ENCODE results near the gene ITGB6.
"Not testable (repeated sequence)": the region's sequence is repeated elsewhere in the genome, so short reads cannot be mapped to it uniquely, and the experiment has no call there.

ITGB6 gene

DNA sequence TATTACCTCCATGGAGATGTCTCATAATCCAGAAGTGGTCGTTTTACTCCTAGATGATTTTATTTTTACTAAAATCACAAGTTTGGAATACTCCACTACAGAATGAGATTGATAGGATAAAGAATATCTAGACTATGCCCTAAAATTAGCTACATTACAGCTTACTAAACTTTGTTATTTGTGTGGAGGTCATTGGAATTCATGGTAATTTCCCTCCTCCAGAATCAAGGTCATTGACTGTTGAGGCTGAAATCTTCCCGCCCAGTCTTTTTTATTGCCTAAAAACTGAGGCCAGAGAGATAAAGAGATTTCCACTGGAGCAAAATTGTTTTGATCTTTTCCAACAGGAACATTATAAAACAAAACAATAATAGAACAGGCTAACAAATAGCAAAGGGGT lies 35.0 kb downstream of the ITGB6 start:
- TF ChIP-seq CTCF (conservative IDR thresholded peaks at IDR 0.05) = no peak
- no peak for TF ChIP-seq ZFX (IDR thresholded peaks at IDR 0.05)
- H3K27ac ChIP-seq = no peak overlapping the region

DNA sequence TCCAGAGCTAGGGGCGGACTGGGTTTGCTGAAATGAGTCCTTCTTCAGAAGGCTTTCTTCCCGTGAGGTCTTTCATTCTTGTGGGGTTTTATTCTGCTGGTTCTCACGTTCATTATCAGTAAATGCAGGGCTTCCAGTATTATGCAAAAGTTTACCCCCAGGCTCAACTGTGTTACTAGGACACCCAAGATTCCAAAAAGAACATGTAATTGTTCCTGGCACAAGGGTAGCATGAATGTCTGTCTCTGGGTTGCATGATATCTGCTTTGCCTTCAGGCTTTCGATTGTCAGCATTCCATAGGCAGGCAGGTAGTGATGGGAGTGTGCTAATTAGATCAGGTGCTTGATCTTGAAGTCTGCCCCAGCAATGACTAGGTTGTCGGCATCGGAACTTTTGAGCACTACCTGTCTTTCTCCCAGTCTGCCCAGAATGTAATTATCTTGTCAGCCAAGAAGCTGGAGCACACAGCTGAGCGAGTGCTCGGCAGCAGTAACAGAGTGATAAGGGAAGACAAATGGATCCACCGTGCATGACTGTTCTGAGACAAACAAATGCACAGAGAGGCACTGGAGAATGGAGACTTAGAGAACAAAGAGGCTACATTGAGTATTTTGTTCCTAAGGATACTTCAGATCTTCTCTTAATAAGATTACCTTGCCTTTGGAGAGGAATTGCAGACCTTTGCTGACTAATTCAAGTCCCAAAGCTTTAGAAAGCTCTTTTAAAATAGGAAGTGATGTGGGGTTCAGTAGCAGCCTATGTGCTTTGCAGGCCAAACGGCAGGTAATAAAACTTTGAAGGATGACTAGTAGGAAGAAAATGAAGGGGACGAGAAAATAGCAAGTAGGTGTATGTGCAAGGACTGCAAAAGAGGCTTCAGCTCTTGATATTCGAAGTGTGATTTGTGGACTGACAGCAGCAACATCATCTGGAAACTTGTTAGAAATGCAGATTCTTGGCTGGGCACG lies 41.9 kb downstream of the ITGB6 start:
- H3K27ac ChIP-seq = no peak overlapping the region
- TF ChIP-seq ZFX (IDR thresholded peaks at IDR 0.05) (no peak), CTCF (conservative IDR thresholded peaks at IDR 0.05) (no peak)

DNA sequence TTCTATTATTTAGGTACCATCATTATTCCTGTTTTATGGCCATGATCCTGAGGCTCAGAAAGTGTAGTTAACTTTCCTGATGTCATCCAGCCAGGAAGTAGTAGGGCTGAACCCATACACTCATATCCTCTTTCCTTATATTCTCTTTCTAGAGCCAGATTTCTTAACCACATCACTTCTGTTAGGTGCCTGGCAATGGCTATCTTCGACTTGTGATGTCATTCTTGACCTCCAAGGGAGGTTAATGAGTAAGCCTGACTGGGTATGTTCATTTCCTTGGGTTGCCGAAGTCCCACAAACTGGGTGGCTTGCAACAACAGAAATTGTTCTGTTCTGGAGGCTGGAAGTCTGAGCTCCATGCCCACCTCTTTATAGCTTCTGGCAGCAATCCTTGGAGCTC lies 43.4 kb downstream of the ITGB6 start:
- TF ChIP-seq CTCF (conservative IDR thresholded peaks at IDR 0.05) (no peak), ZFX (IDR thresholded peaks at IDR 0.05) (no peak)
- H3K27ac ChIP-seq = no peak overlapping the region

GRCh38 chr2:160156100-160156499 lies 44.0 kb downstream of the ITGB6 start:
- no peak for TF ChIP-seq ZFX (IDR thresholded peaks at IDR 0.05)
- TF ChIP-seq CTCF (conservative IDR thresholded peaks at IDR 0.05) = no peak
- no peak overlapping the region for H3K27ac ChIP-seq

DNA sequence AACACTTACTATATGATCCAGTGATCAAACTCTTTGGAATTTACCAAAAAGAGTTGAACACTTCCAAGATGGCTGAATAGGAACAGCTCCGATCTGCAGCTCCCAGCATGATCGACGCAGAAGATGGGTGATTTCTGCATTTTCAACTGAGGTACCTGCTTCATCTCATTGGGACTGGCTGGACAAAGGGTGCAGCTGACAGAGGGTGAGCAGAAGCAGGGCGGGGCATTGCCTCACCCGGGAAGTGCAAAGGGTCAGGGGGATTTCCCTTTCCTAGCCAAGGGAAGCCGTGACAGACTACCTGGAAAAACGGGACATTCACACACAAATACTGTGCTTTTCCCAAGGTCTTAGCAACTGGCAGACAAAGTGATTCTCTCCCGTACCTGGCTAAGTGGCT lies 51.7 kb downstream of the ITGB6 start:
- H3K27ac ChIP-seq = not testable (repeated sequence)

- TF ChIP-seq CTCF (conservative IDR thresholded peaks at IDR 0.05) = no peak
- no peak for TF ChIP-seq ZFX (IDR thresholded peaks at IDR 0.05)
Measured at GRCh38 chr2:160145471-160145870, 54.6 kb downstream of the ITGB6 start.

DNA sequence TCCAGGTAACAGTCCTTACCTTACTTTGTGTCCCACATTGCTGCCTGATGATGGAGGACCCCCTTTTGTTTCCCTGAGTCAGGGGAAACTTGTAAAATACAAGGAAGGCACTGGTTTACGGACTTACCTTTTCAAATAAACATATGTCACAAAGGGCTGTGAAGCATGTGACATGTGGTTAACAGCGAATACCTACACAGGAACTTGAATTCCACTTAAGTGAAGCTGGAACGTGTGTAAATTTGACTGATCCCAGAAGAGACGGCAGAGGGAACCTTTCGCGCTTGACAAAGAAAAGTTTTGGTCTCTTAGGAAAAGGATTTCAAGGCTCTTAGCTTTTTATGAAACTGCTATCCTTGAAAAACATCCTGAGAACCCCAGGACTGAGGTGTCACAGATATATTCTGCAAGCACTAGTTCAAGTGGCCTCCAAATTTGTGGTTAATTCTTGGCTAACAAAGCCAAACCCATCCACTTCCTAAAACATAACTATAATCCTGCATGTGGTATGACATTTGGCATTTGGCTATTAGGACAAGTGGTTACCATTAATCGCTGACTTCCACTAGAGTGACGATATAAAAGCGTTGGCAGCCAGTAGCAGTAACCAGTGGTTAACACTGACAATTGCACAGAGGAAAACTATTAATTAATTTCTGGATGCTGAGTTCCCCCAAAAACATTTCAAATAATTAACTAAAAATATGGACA lies 55.6 kb downstream of the ITGB6 start:
- TF ChIP-seq ZFX (IDR thresholded peaks at IDR 0.05) (no peak), CTCF (conservative IDR thresholded peaks at IDR 0.05) (no peak)
- no peak overlapping the region for H3K27ac ChIP-seq

More at GRCh38 chr2:160145471-160145870, 54.6 kb downstream of the ITGB6 start:
- H3K27ac ChIP-seq = no peak overlapping the region

Measured in C4-2B (cell line).